HG03097 (cell line): Measurements from ENCODE around the gene DBN1.

ENCODE experiments used
- ATAC-seq: cut with Tn5 transposase; IDR thresholded peaks from one replicate; pipeline ENCODE4 v1.9.1; 2021; ENCODE audit not compliant: unreplicated experiment, low FRiP score

The DBN1 gene

DNA sequence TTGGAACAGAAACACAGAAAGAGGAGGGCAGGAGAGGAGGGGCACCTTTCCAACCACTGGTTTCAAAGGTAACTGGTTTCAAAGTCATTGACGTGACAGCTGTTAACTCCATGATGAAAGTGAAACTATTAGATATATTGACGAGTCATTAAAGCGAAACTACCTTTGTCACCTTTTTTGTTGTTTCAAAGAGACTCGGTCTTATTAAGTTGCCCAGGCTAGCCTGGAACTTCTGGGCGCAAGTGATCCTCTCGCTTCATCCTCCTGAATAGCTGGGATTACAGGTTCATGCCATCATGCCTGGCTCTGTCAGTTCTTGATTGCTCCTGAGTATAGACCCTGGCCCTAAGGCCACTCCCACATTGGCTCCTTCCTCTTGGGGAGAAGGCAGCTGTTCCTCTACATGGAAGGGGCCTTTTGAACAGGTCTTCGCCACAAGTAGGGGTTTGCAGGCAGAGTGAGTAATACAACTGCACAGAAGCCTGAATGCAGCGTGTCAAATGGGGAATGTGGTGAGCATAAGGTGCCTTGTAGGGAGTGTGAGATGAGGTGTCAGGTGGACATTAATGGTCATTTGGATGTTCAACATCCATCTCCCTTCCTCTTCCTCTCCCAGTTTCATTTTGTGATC lies 60.7 kb downstream of the DBN1 start:
- ATAC-seq: no peak

DNA sequence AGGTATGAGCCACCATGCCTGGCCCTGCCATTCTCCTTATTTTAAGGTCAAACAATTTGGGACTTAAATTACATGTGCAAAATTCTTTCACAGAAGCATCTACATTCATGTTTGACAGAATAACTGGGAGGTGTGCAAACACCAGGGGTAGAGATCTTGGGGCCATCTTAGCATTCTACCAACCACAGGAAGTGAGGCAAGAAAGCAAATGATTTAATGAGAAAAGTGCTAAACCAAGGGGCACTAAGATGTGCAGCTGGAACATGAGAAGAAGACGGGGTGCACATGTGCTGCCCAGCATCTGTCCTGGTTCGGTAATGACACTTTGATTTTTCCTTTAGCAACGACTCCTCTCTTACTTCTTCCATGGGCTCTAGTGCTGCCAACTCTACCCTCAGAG lies 62.9 kb downstream of the DBN1 start:
- ATAC-seq: no peak

DNA sequence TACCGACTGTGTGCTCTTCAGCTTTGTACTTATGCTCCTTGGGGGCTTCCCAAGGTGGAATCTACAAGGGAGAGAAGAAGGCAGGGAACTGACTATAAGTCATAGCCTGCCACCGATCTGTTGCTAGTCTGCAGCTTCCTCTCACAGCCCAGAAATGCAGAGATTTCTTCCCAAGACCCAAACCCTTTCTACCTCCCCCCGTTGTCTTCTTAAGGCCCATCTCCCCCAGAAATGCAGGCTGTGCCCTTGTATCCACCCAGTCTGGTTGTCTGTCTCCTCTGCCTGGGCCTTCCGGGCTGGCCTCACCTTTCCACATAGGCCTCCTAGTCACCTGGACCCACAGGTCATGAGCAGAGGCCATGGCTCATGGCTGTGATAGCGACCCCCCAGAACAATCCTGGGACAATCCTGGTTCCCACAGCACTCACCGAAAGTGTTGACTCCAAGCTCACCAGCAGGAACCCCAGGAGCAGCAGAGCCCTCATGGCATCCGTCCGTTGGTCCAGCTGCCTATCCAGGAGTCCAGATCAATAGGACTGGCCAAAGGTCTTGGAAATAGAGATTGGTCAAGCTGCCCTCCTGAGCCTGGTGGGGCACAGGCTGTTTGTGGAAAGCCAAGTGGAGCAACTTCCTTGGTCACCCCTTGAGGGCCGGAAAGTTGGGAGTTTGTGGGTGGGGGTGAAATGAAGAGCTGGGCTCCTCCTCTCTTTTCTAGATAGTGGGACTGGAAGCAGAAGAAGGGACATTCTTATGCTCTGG lies 64.2 kb downstream of the DBN1 start, which contains the start of gene F12:
Gene F12, minus strand, starts transcription at position 522 of the 759 bp plus-strand sequence. Its CDS starts 37 bp downstream, at position 485.
- ATAC-seq: no peak
